ENCODE results near the gene CYP2R1. TPM values are rescaled to one million over a fixed set of nuclear protein-coding genes. Genes with fewer than 3 reads are reported as not detected.
A peak's percentile ranks its signal among the peaks of the same experiment; 100 is the strongest.

CYP2R1 gene
- total and polyA plus RNA-seq, 2 of the 8 experiments (the other 6 are each of a cell fraction or from before 2014, with no cell fraction given): 8.3 to 12.9 TPM

GRCh38 chr11:14905104-14906033 is 13.3 kb upstream of the CYP2R1 start (continued):
- TF ChIP-seq RXRA (IDR thresholded peaks at IDR 0.05; ENCODE audit: insufficient read depth, low read depth, low read length) (no peak), MAFK (IDR thresholded peaks at IDR 0.05; ENCODE audit: low read depth, low read length) (no peak), POU5F1 (IDR thresholded peaks at IDR 0.05; ENCODE audit: low read depth, low read length) (no peak), RNF2 (IDR thresholded peaks at IDR 0.05; ENCODE audit: borderline replicate concordance, low read depth, low read length, missing control alignments, poor library complexity, severe bottlenecking) (no peak), HDAC6 (IDR thresholded peaks at IDR 0.05; ENCODE audit: low read depth, low read length) (no peak), ATF3 (IDR thresholded peaks at IDR 0.05; ENCODE audit: insufficient read depth, low read depth, low read length) (no peak), POLR2AphosphoS5 (IDR thresholded peaks at IDR 0.05; ENCODE audit: low read depth, low read length) (no peak), SRF (IDR thresholded peaks at IDR 0.05; ENCODE audit: low read depth, low read length) (no peak), EP300 (IDR thresholded peaks at IDR 0.05; ENCODE audit: borderline replicate concordance in 1 of 2, low read depth in 2 of 2, low read length in 2 of 2) (0 out of 3 replicates have a peak, but pooled peaks of 1 of the 2 experiments have one; percentile 15), CBX5 (IDR thresholded peaks at IDR 0.05; ENCODE audit: low read depth, low read length) (no peak), CHD1 (IDR thresholded peaks at IDR 0.05; ENCODE audit: low read depth, low read length) (no peak), EZH2 (IDR thresholded peaks at IDR 0.05; ENCODE audit: low read depth, low read length, severe bottlenecking) (no peak), BACH1 (IDR thresholded peaks at IDR 0.05; ENCODE audit: low read length) (peak; percentile 63; the same call in 1 of the 2 replicates), CTBP2 (IDR thresholded peaks at IDR 0.05; ENCODE audit: borderline replicate concordance, insufficient read depth, insufficient read length, low read length) (no peak), BCL11A (IDR thresholded peaks at IDR 0.05; ENCODE audit: low read depth in 2 of 2, low read length in 2 of 2) (no peak), SIX5 (IDR thresholded peaks at IDR 0.05; ENCODE audit: low read depth, low read length) (no peak), E2F6 (IDR thresholded peaks at IDR 0.05) (peak; percentile 6; the same call in 1 of the 2 replicates), CHD2 (IDR thresholded peaks at IDR 0.05; ENCODE audit: low read length) (no peak), MAX (IDR thresholded peaks at IDR 0.05) (0 out of 2 replicates have a peak, but pooled peaks have one; percentile 65), JUND (IDR thresholded peaks at IDR 0.05; ENCODE audit: low read length) (peak; percentile 19; the same call in 1 of the 2 replicates), KDM1A (IDR thresholded peaks at IDR 0.05; ENCODE audit: borderline replicate concordance, low read length) (no peak)
